Peyer's patch (tissue), 4 donors: ENCODE results near the gene DOLPP1. TPM values are rescaled to one million over a fixed set of nuclear protein-coding genes. Genes with fewer than 3 reads are reported as not detected.
"Not testable (repeated sequence)": the region's sequence is repeated elsewhere in the genome, so short reads cannot be mapped to it uniquely, and the experiment has no call there.

ENCODE experiments used
- DNase-seq, 3 donors: peaks; one replicate each; pipeline ENCODE4 v3.0.0-alpha.2; 2017 to 2019
- H3K27ac ChIP-seq, 4 donors: fragments of 200-600 bp; sonication (generic); one replicate each; pipeline ENCODE4 v1.5.1; 2016 to 2019
- H3K27me3 ChIP-seq, 2 donors: fragments of 200-600 bp; sonication (generic); one replicate each; pipeline ENCODE4 v1.5.1; 2019
- H3K36me3 ChIP-seq, 3 donors: fragments of 200-600 bp; sonication (generic); one replicate each; pipeline ENCODE4 v1.5.1; 2016 to 2019
- H3K4me1 ChIP-seq, 4 donors: fragments of 200-600 bp; sonication (generic); one replicate each; pipeline ENCODE4 v1.5.1; 2016 to 2019
- H3K4me3 ChIP-seq, 4 donors: fragments of 200-600 bp; sonication (generic); 1 replicate in 3 of 4; 2 replicates in 1 of 4; pipeline ENCODE4 v1.5.1; 2016 to 2019; ENCODE audit warnings: mild to moderate bottlenecking in 1 of 4
- H3K9me3 ChIP-seq, 4 donors: fragments of 200-600 bp; sonication (generic); one replicate each; pipeline ENCODE4 v1.5.1; 2016 to 2019; ENCODE audit warnings: mild to moderate bottlenecking in 1 of 4
- POLR2A ChIP-seq, 2 donors: fragments of 450-650 bp; IDR thresholded peaks; one replicate each; pipeline ENCODE4 v1.5.1; 2017; ENCODE audit warnings: antibody characterized with exemption in 2 of 2, mild to moderate bottlenecking in 2 of 2, moderate library complexity in 2 of 2
- total RNA-seq, 4 donors: library from RNA; depleted of rRNA; stranded (reverse); fragments of >200 nt; gene quantifications; one replicate each; pipeline ENCODE4 v1.1.0, GENCODE V29; 2016
- TF ChIP-seq, protein P1 (sequence below), 6 experiments: fragments of 450-650 bp in 4 of 6; fragments of 200-600 bp in 2 of 6; sonication (generic) in 1 of 6; IDR thresholded peaks; one replicate each; pipeline ENCODE4 v1.5.1; 2017 to 2019; ENCODE audit warnings: antibody characterized with exemption in 6 of 6, mild to moderate bottlenecking in 3 of 6, moderate library complexity in 1 of 6

Gene DOLPP1
- total RNA-seq, 4 donors from 2014 or later: 37.6 to 53.9 (median 46.1) TPM; not detected in 1

GRCh38 chr9:129125478-129125877 lies 44.6 kb downstream of the DOLPP1 start:
- peaks cover 0 to 87% (median 0%) of the 10 kb centered on the region in 3 donors for H3K36me3 ChIP-seq
- H3K9me3 ChIP-seq: no peaks in the 10 kb centered on the region
- TF ChIP-seq, protein P1, sequence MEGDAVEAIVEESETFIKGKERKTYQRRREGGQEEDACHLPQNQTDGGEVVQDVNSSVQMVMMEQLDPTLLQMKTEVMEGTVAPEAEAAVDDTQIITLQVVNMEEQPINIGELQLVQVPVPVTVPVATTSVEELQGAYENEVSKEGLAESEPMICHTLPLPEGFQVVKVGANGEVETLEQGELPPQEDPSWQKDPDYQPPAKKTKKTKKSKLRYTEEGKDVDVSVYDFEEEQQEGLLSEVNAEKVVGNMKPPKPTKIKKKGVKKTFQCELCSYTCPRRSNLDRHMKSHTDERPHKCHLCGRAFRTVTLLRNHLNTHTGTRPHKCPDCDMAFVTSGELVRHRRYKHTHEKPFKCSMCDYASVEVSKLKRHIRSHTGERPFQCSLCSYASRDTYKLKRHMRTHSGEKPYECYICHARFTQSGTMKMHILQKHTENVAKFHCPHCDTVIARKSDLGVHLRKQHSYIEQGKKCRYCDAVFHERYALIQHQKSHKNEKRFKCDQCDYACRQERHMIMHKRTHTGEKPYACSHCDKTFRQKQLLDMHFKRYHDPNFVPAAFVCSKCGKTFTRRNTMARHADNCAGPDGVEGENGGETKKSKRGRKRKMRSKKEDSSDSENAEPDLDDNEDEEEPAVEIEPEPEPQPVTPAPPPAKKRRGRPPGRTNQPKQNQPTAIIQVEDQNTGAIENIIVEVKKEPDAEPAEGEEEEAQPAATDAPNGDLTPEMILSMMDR (IDR thresholded peaks at IDR 0.05): no peak
- no peak for TF ChIP-seq POLR2A (IDR thresholded peaks at IDR 0.05)
- DNase-seq: no peak
- no peaks in the 10 kb centered on the region for H3K4me1 ChIP-seq
- H3K4me3 ChIP-seq: no peak overlapping the region
- H3K27ac ChIP-seq: no peak overlapping the region
- no peaks in the 10 kb centered on the region for H3K27me3 ChIP-seq

DNA sequence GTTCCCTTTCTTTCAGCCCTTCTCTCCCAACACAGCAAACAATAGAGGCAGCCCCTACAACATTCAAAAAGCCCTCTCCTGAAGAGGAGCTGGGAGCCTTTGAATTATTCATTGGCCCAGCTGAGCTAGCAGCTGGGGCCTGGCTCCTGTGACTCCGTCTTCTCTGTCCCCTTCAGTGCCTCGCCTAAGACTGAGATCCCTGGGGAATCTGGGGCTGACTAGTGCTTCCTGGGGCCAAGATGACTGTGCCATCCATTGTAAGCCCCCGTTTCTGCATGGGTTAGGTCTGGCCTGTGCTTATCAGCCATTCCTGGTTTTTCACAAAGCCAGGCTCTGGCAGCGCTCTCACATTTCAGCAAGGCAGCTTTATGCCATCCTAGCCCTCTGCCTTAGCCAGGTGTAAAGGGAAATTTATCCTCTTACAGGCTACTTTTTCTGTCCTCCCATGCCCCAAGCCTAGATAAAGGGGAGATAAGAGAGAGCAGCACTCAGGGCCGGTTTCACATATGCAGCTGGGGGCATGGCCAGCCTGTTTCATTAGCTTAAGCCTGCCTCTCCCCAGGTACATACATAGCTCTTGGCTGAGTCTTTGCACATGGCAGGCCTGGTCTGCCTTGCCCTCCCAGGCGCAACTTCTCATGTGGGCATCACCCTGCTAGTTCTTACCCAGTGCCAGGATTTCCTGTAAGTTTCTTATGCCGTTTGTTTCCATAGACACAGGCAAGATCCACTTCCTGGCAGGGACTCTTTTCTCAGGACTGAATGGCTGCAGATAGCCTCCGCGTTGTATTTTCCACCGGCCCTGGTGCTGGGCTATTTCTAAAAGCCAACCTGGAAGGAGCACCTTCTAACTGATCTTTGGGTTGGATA lies 46.1 kb downstream of the DOLPP1 start:
- no peak for TF ChIP-seq POLR2A (IDR thresholded peaks at IDR 0.05)
- TF ChIP-seq, protein P1 (IDR thresholded peaks at IDR 0.05): no peak
- Histone ChIP-seq H3K4me1 (no peaks in the 10 kb centered on the region), H3K27ac (no peak overlapping the region), H3K9me3 (no peaks in the 10 kb centered on the region), H3K36me3 (peaks cover 0 to 81% (median 0%) of the 10 kb centered on the region in 3 donors), H3K4me3 (no peak overlapping the region), H3K27me3 (no peaks in the 10 kb centered on the region)
- DNase-seq: no peak

GRCh38 chr9:129128689-129129088 lies 47.8 kb downstream of the DOLPP1 start:
- Histone ChIP-seq H3K27me3 (no peaks in the 10 kb centered on the region), H3K9me3 (no peaks in the 10 kb centered on the region), H3K4me3 (no peak overlapping the region), H3K27ac (no peak overlapping the region), H3K36me3 (peaks cover 0 to 77% (median 0%) of the 10 kb centered on the region in 3 donors), H3K4me1 (no peaks in the 10 kb centered on the region)
- TF ChIP-seq POLR2A (IDR thresholded peaks at IDR 0.05): no peak
- TF ChIP-seq, protein P1 (IDR thresholded peaks at IDR 0.05): no peak
- no peak for DNase-seq

GRCh38 chr9:129130271-129130670 lies 49.4 kb downstream of the DOLPP1 start:
- DNase-seq, H3K9me3 ChIP-seq, H3K27me3 ChIP-seq, H3K27ac ChIP-seq, H3K4me3 ChIP-seq, H3K4me1 ChIP-seq: not testable (repeated sequence)
- H3K36me3 ChIP-seq: peaks cover 0 to 75% (median 0%) of the 10 kb centered on the region in 3 donors

GRCh38 chr9:129130791-129131190 lies 49.9 kb downstream of the DOLPP1 start:
- Histone ChIP-seq H3K27me3 (no peaks in the 10 kb centered on the region), H3K4me3 (no peak overlapping the region), H3K27ac (no peak overlapping the region), H3K36me3 (peaks cover 0 to 75% (median 0%) of the 10 kb centered on the region in 3 donors), H3K9me3 (no peaks in the 10 kb centered on the region), H3K4me1 (no peaks in the 10 kb centered on the region)
- DNase-seq: no peak
- no peak for TF ChIP-seq POLR2A (IDR thresholded peaks at IDR 0.05)
- TF ChIP-seq, protein P1 (IDR thresholded peaks at IDR 0.05): no peak
